Stimulated activated CD8-positive, alpha-beta memory T cell treated with anti-CD3 and anti-CD28 coated beads, Interleukin-12 subunit alpha, Interleukin-12 subunit beta, amount 100 ng/mL, for 24 hours (primary cell): ENCODE results near the gene ANXA4.
"Not testable (repeated sequence)": the region's sequence is repeated elsewhere in the genome, so short reads cannot be mapped to it uniquely, and the experiment has no call there.

Experiments used
- DNase-seq: peaks from one replicate; pipeline ENCODE4 v3.0.0-alpha.2; 2020; ENCODE audit errors: extremely low read depth

The ANXA4 gene

GRCh38 chr2:69721022-69721421 lies 20.9 kb upstream of the ANXA4 start:
- no peak for DNase-seq

GRCh38 chr2:69723791-69724190 lies 18.1 kb upstream of the ANXA4 start:
- DNase-seq = no peak

GRCh38 chr2:69724540-69725159 lies 17.3 kb upstream of the ANXA4 start:
- DNase-seq = peak; percentile 56

GRCh38 chr2:69725706-69726360 lies 16.1 kb upstream of the ANXA4 start:
- DNase-seq = no peak

- DNase-seq = no peak
These were observed 12.7 kb upstream of the ANXA4 start for GRCh38 chr2:69729266-69729665.

- no peak for DNase-seq
These were observed 12.2 kb upstream of the ANXA4 start for GRCh38 chr2:69729781-69730180.

GRCh38 chr2:69731147-69731970 lies 10.6 kb upstream of the ANXA4 start:
- no peak for DNase-seq

- DNase-seq = no peak
These were observed 8.4 kb upstream of the ANXA4 start for GRCh38 chr2:69733342-69734034.

- DNase-seq = no peak
These were observed 7.8 kb upstream of the ANXA4 start for GRCh38 chr2:69734035-69734611.

GRCh38 chr2:69734854-69735544 lies 6.9 kb upstream of the ANXA4 start:
- DNase-seq = no peak

GRCh38 chr2:69735686-69736085 lies 6.2 kb upstream of the ANXA4 start:
- no peak for DNase-seq

GRCh38 chr2:69738149-69738548 lies 3.8 kb upstream of the ANXA4 start:
- DNase-seq = not testable (repeated sequence)

GRCh38 chr2:69740502-69740951 lies 1.4 kb upstream of the ANXA4 start:
- DNase-seq = no peak

GRCh38 chr2:69741229-69741574 lies 732 bp upstream of the ANXA4 start:
- no peak for DNase-seq

- DNase-seq = no peak
These were observed 503 bp downstream of the ANXA4 start for GRCh38 chr2:69742322-69742952.

GRCh38 chr2:69743847-69744264 lies 1.9 kb downstream of the ANXA4 start:
- DNase-seq = no peak

- DNase-seq = no peak
These were observed 2.5 kb downstream of the ANXA4 start for GRCh38 chr2:69744456-69744855.

GRCh38 chr2:69745035-69745434 lies 3.1 kb downstream of the ANXA4 start:
- no peak for DNase-seq

GRCh38 chr2:69750246-69750645 lies 8.3 kb downstream of the ANXA4 start:
- DNase-seq = no peak

GRCh38 chr2:69753659-69754363 lies 11.9 kb downstream of the ANXA4 start:
- no peak for DNase-seq
